Liver (tissue), 9 donors: ENCODE data around the gene IGDCC3. TPM values are rescaled to one million over a fixed set of nuclear protein-coding genes. Genes with fewer than 3 reads are reported as not detected.

Source experiments
- DNase-seq: peaks from one replicate; pipeline ENCODE4 v3.0.0-alpha.2; 2017; ENCODE audit warnings: low spot score
- H3K27ac ChIP-seq, 2 donors: one replicate each; pipeline ENCODE4 v1.7.0; 2013; ENCODE audit warnings: inconsistent platforms in 2 of 2, low read length in 2 of 2, control low read depth in 1 of 2, low read depth in 1 of 2, mild to moderate bottlenecking in 1 of 2
- H3K27me3 ChIP-seq, 4 donors: one replicate each; pipeline versions ENCODE4 v1.6.1 to v1.7.0; 2013; ENCODE audit warnings: low read length in 3 of 4, inconsistent platforms in 1 of 4, mild to moderate bottlenecking in 1 of 4, moderate library complexity in 1 of 4; ENCODE audit not compliant: control insufficient read depth in 4 of 4, insufficient read depth in 4 of 4
- H3K36me3 ChIP-seq, 4 donors: one replicate each; pipeline versions ENCODE4 v1.6.1 to v1.7.0; 2013; ENCODE audit warnings: low read length in 3 of 4, mild to moderate bottlenecking in 3 of 4, low read depth in 1 of 4, moderate library complexity in 1 of 4; ENCODE audit not compliant: control insufficient read depth in 4 of 4, insufficient read depth in 3 of 4
- H3K4me1 ChIP-seq, 4 donors: one replicate each; pipeline versions ENCODE4 v1.6.1 to v1.7.0; 2013; ENCODE audit warnings: low read length in 3 of 4, mild to moderate bottlenecking in 3 of 4, moderate library complexity in 1 of 4; ENCODE audit not compliant: control insufficient read depth in 4 of 4, insufficient read depth in 4 of 4
- H3K4me3 ChIP-seq, 3 donors: one replicate each; pipeline versions ENCODE4 v1.6.1 to v1.7.0; 2013; ENCODE audit warnings: low read length in 3 of 3, control low read depth in 1 of 3, low read depth in 1 of 3, mild to moderate bottlenecking in 1 of 3
- H3K9ac ChIP-seq, 2 donors: one replicate each; pipeline ENCODE4 v1.7.0; 2013; ENCODE audit warnings: low read length in 2 of 2, mild to moderate bottlenecking in 2 of 2, moderate library complexity in 2 of 2, control low read depth in 1 of 2, low read depth in 1 of 2
- H3K9me3 ChIP-seq, 4 donors: one replicate each; pipeline versions ENCODE4 v1.6.1 to v1.7.0; 2013; ENCODE audit warnings: low read length in 3 of 4; ENCODE audit not compliant: control insufficient read depth in 4 of 4
- CTCF ChIP-seq: fragments of 150-350 bp; IDR thresholded peaks from 2 replicates; pipeline ENCODE4 v1.5.1; 2017; ENCODE audit warnings: improper control_type of control experiment, low read depth, low read length; ENCODE audit not compliant: missing input control
- FOXA1 ChIP-seq: IDR thresholded peaks from 2 replicates; pipeline ENCODE4 v1.6.1; 2016; ENCODE audit warnings: antibody characterized with exemption
- GABPA ChIP-seq, 2 donors: IDR thresholded peaks in 1 of 2; conservative IDR thresholded peaks in 1 of 2; 2 replicates each; pipeline ENCODE4 v1.6.1; 2016; ENCODE audit warnings: antibody characterized with exemption in 2 of 2, mild to moderate bottlenecking in 1 of 2, moderate library complexity in 1 of 2
- HNF4A ChIP-seq, 2 donors: conservative IDR thresholded peaks; 2 replicates each; pipeline ENCODE4 v1.6.1; 2016; ENCODE audit warnings: antibody characterized with exemption in 2 of 2, mild to moderate bottlenecking in 2 of 2
- HNF4G ChIP-seq: IDR thresholded peaks from 2 replicates; pipeline ENCODE4 v1.6.1; 2016; ENCODE audit warnings: antibody characterized with exemption
- JUND ChIP-seq, 2 donors: IDR thresholded peaks; 2 replicates each; pipeline ENCODE4 v1.6.1; 2016; ENCODE audit warnings: antibody characterized with exemption in 2 of 2
- MAX ChIP-seq: IDR thresholded peaks from 2 replicates; pipeline ENCODE4 v1.6.1; 2016; ENCODE audit warnings: antibody characterized with exemption
- RXRA ChIP-seq, 2 donors: IDR thresholded peaks; 2 replicates each; pipeline ENCODE4 v1.6.1; 2017 to 2018; ENCODE audit warnings: antibody characterized with exemption in 2 of 2, mild to moderate bottlenecking in 1 of 2
- SP1 ChIP-seq: IDR thresholded peaks from 2 replicates; pipeline ENCODE4 v1.6.1; 2018; ENCODE audit warnings: antibody characterized with exemption, mild to moderate bottlenecking
- TAF1 ChIP-seq: conservative IDR thresholded peaks from 2 replicates; pipeline ENCODE4 v1.6.1; 2016; ENCODE audit warnings: antibody characterized with exemption, mild to moderate bottlenecking
- YY1 ChIP-seq: IDR thresholded peaks from 2 replicates; pipeline ENCODE4 v1.6.1; 2016; ENCODE audit warnings: antibody characterized with exemption, mild to moderate bottlenecking
- WGBS: extraction: QIAGEN DNeasy Blood & Tissue Kit; methylation state at CpG from one replicate; pipeline ENCODE4 v1.1.7; 2013; 5-methylcytosine and 5-hydroxymethylcytosine counted together
- polyA plus RNA-seq, 2 donors: library from polyadenylated mRNA; stranded (reverse) in 1 of 2; unstranded in 1 of 2; fragments of 200-250 nt in 1 of 2; fragments of >200 nt in 1 of 2; fragmentation: Nextera tagmentation in 1 of 2; extraction: Ambion mirVana in 1 of 2; gene quantifications; one replicate each; pipeline versions ENCODE4 v1.2.1 to v1.2.3, GENCODE V29; 2013 to 2015
- total RNA-seq, 2 donors: library from RNA; depleted of rRNA; stranded (reverse); fragments of >200 nt; gene quantifications; one replicate each; pipeline ENCODE4 v1.2.3, GENCODE V29; 2014
- TF ChIP-seq, protein P1 (sequence below): IDR thresholded peaks from 2 replicates; pipeline ENCODE4 v1.6.1; 2016; ENCODE audit warnings: antibody characterized with exemption
- TF ChIP-seq, protein P2 (sequence below): IDR thresholded peaks from 2 replicates; pipeline ENCODE4 v1.6.1; 2016; ENCODE audit warnings: antibody characterized with exemption, mild to moderate bottlenecking
- donor health status: healthy.
- donor health status: healthy.
- donor health status: healthy.
- donor health status: healthy.
- donor health status: healthy.

The IGDCC3 gene
- total and polyA plus RNA-seq, 4 donors: 1.5 TPM; not detected in 3

- no peak overlapping the region for H3K4me3 ChIP-seq
- TF ChIP-seq SP1 (peak; percentile 15), RXRA (IDR thresholded peaks at IDR 0.05) (peak in 1 of 2 donors; percentile 5), CTCF (no peak)
- TF ChIP-seq, protein P1, sequence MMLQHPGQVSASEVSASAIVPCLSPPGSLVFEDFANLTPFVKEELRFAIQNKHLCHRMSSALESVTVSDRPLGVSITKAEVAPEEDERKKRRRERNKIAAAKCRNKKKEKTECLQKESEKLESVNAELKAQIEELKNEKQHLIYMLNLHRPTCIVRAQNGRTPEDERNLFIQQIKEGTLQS: peak; percentile 75
- H3K27ac ChIP-seq: peak overlapping the region; percentile 75 to 79
- peak overlapping the region in 1 of 2 donors; percentile 45 for H3K9ac ChIP-seq
- H3K9me3 ChIP-seq: no peaks in the 10 kb centered on the region
- H3K36me3 ChIP-seq: no peaks in the 10 kb centered on the region
- WGBS: 12% methylated on average over 3 of the region's 3 CpGs
- peaks cover 5 to 28% (median 16%) of the 10 kb centered on the region in 4 donors for H3K4me1 ChIP-seq
- no peaks in the 10 kb centered on the region for H3K27me3 ChIP-seq
- no peak for DNase-seq
Measured at GRCh38 chr15:65311760-65312159, 66.0 kb downstream of the IGDCC3 start.

DNA sequence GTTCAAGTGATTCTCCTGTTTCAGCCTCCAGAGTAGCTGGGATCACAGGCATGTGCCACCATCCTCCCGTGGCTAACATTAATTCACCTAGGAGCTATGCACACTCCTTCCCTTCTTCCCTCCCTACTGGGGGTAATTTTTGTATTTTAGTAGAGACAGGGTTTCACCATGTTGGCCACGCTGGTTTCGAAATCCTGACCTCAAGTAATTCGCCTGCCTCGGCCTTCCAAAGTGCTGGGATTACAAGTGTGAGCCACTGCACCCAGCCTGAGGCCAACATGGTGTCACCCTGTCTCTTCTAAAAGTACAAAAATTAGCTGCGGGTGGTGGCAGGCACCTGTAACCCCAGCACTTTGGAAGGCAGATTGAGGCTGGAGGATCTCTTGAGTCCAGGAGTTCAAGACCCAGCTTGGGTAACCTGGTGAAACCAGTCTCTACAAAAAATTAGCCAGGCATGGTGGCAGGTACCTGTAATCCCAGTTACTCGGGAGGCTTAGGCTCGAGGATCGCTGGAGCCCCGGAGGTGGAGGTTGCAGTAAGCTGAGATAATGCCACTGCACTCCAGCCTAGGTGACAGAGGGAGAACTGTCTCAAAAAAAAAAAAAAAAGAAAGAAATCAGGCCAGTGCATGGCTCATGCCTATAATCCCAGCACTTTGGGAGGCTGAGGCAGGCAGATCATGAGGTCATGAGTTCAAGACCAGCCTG lies 67.2 kb downstream of the IGDCC3 start:
- H3K27me3 ChIP-seq: no peaks in the 10 kb centered on the region
- TF ChIP-seq CTCF (no peak), HNF4G (no peak), TAF1 (no peak), GABPA (IDR thresholded peaks at IDR 0.05 in 1 of 2, conservative IDR thresholded peaks at IDR 0.05 in 1 of 2) (no peak), MAX (no peak), SP1 (no peak), HNF4A (conservative IDR thresholded peaks at IDR 0.05) (no peak), FOXA1 (no peak), JUND (IDR thresholded peaks at IDR 0.05) (no peak), YY1 (no peak)
- TF ChIP-seq, protein P2, sequence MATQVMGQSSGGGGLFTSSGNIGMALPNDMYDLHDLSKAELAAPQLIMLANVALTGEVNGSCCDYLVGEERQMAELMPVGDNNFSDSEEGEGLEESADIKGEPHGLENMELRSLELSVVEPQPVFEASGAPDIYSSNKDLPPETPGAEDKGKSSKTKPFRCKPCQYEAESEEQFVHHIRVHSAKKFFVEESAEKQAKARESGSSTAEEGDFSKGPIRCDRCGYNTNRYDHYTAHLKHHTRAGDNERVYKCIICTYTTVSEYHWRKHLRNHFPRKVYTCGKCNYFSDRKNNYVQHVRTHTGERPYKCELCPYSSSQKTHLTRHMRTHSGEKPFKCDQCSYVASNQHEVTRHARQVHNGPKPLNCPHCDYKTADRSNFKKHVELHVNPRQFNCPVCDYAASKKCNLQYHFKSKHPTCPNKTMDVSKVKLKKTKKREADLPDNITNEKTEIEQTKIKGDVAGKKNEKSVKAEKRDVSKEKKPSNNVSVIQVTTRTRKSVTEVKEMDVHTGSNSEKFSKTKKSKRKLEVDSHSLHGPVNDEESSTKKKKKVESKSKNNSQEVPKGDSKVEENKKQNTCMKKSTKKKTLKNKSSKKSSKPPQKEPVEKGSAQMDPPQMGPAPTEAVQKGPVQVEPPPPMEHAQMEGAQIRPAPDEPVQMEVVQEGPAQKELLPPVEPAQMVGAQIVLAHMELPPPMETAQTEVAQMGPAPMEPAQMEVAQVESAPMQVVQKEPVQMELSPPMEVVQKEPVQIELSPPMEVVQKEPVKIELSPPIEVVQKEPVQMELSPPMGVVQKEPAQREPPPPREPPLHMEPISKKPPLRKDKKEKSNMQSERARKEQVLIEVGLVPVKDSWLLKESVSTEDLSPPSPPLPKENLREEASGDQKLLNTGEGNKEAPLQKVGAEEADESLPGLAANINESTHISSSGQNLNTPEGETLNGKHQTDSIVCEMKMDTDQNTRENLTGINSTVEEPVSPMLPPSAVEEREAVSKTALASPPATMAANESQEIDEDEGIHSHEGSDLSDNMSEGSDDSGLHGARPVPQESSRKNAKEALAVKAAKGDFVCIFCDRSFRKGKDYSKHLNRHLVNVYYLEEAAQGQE: no peak
- TF ChIP-seq, protein P1: no peak
- no peak overlapping the region for H3K9ac ChIP-seq
- H3K4me3 ChIP-seq: no peak overlapping the region
- H3K27ac ChIP-seq: no peak overlapping the region
- peaks cover 5 to 31% (median 23%) of the 10 kb centered on the region in 4 donors for H3K4me1 ChIP-seq
- H3K36me3 ChIP-seq: no peaks in the 10 kb centered on the region
- H3K9me3 ChIP-seq: no peaks in the 10 kb centered on the region
- WGBS: 79% methylated on average over 10 of the region's 10 CpGs
- DNase-seq: no peak
